HFFc6 (cell line): Measurements from ENCODE around the gene SLC6A18. TPM values are rescaled to one million over a fixed set of nuclear protein-coding genes. Genes with fewer than 3 reads are reported as not detected.

Experiments used
- DNase-seq: peaks from one replicate; pipeline ENCODE4 v3.0.0-alpha.2; 2018
- H3K27ac Mint-ChIP-seq: 2 replicates; pipeline ENCODE4 v1.8.0; 2020; ENCODE audit warnings: mild to moderate bottlenecking, mixed read lengths
- H3K27me3 Mint-ChIP-seq: 2 replicates; pipeline ENCODE4 v1.8.0; 2021; ENCODE audit warnings: mild to moderate bottlenecking, moderate library complexity, mixed read lengths; ENCODE audit not compliant: insufficient read depth
- H3K36me3 Mint-ChIP-seq: 2 replicates; pipeline ENCODE4 v1.8.0; 2021; ENCODE audit warnings: low read depth, mixed read lengths
- H3K4me1 Mint-ChIP-seq: 2 replicates; pipeline ENCODE4 v1.8.0; 2020; ENCODE audit warnings: low read depth, mixed read lengths
- H3K4me3 Mint-ChIP-seq: 2 replicates; pipeline ENCODE4 v1.8.0; 2020; ENCODE audit warnings: mild to moderate bottlenecking, moderate library complexity, mixed read lengths
- H3K9me3 Mint-ChIP-seq: 2 replicates; pipeline ENCODE4 v1.8.0; 2020; ENCODE audit warnings: mild to moderate bottlenecking, mixed read lengths
- CTCF ChIP-seq: fragments of 200-600 bp; sonication (generic); IDR thresholded peaks from 2 replicates; pipeline ENCODE4 v1.5.0; 2021; ENCODE audit warnings: antibody characterized with exemption, mild to moderate bottlenecking
- total RNA-seq, 6 experiments: library from RNA; stranded (reverse); fragmentation: NEBNext Ultra II Directional; extraction: Animal tissue kit (Norgen Biotek cat#: 25700); gene quantifications; 2 replicates in 1 of 6; 3 replicates in 5 of 6; pipeline ENCODE4 v1.2.3, GENCODE V29; 2021

The SLC6A18 gene
- total RNA-seq, 6 experiments from 2014 or later, result not detected

- no peak for TF ChIP-seq CTCF
- H3K27ac Mint-ChIP-seq, result no peak overlapping the region
- H3K27me3 Mint-ChIP-seq, result peaks cover 15% of the 10 kb centered on the region
- DNase-seq, result no peak
- H3K4me3 Mint-ChIP-seq, result no peak overlapping the region
- peaks cover 70% of the 10 kb centered on the region for H3K9me3 Mint-ChIP-seq
- peaks cover 7% of the 10 kb centered on the region; the same call in 1 of the 2 replicates for H3K36me3 Mint-ChIP-seq
- no peaks in the 10 kb centered on the region for H3K4me1 Mint-ChIP-seq
Measured at GRCh38 chr5:1257841-1258240, 32.7 kb downstream of the SLC6A18 start.

- H3K4me3 Mint-ChIP-seq, result no peak overlapping the region
- no peaks in the 10 kb centered on the region for H3K4me1 Mint-ChIP-seq
- H3K9me3 Mint-ChIP-seq, result peaks cover 74% of the 10 kb centered on the region
- peaks cover 9% of the 10 kb centered on the region for H3K27me3 Mint-ChIP-seq
- no peak overlapping the region for H3K27ac Mint-ChIP-seq
- H3K36me3 Mint-ChIP-seq, result peaks cover 7% of the 10 kb centered on the region; the same call in 1 of the 2 replicates
- TF ChIP-seq CTCF, result no peak
- no peak for DNase-seq
Measured at GRCh38 chr5:1259806-1260480, 34.8 kb downstream of the SLC6A18 start.

- no peak for TF ChIP-seq CTCF
- no peak overlapping the region for H3K4me3 Mint-ChIP-seq
- H3K9me3 Mint-ChIP-seq, result peaks cover 61% of the 10 kb centered on the region; the same call in 1 of the 2 replicates
- H3K27me3 Mint-ChIP-seq, result peaks cover 9% of the 10 kb centered on the region
- no peaks in the 10 kb centered on the region for H3K4me1 Mint-ChIP-seq
- no peak for DNase-seq
- H3K27ac Mint-ChIP-seq, result no peak overlapping the region
- peaks cover 7% of the 10 kb centered on the region; the same call in 1 of the 2 replicates for H3K36me3 Mint-ChIP-seq
Measured at GRCh38 chr5:1261643-1262042, 36.5 kb downstream of the SLC6A18 start.

- H3K4me1 Mint-ChIP-seq, result no peaks in the 10 kb centered on the region
- no peak for DNase-seq
- H3K4me3 Mint-ChIP-seq, result no peak overlapping the region
- H3K27me3 Mint-ChIP-seq, result peaks cover 9% of the 10 kb centered on the region
- H3K27ac Mint-ChIP-seq, result no peak overlapping the region
- H3K9me3 Mint-ChIP-seq, result peaks cover 59% of the 10 kb centered on the region; the same call in 1 of the 2 replicates
- H3K36me3 Mint-ChIP-seq, result peaks cover 7% of the 10 kb centered on the region; the same call in 1 of the 2 replicates
- no peak for TF ChIP-seq CTCF
Measured at GRCh38 chr5:1262381-1262780, 37.2 kb downstream of the SLC6A18 start.

- Mint-ChIP-seq H3K36me3 (peaks cover 7% of the 10 kb centered on the region; the same call in 1 of the 2 replicates), H3K27ac (no peak overlapping the region), H3K9me3 (peaks cover 42% of the 10 kb centered on the region; the same call in 1 of the 2 replicates), H3K27me3 (peaks cover 7% of the 10 kb centered on the region), H3K4me1 (no peaks in the 10 kb centered on the region), H3K4me3 (no peak overlapping the region)
- TF ChIP-seq CTCF, result no peak
- DNase-seq, result peak; percentile 31
Measured at GRCh38 chr5:1264211-1264610, 39.0 kb downstream of the SLC6A18 start.
